GM19397 (cell line): ENCODE data around the gene VSTM4.

Source experiments
- ATAC-seq: cut with Tn5 transposase; IDR thresholded peaks from one replicate; pipeline ENCODE4 v1.9.1; 2021; ENCODE audit warnings: mild to moderate bottlenecking, moderate library complexity; ENCODE audit not compliant: unreplicated experiment

Gene VSTM4, protein sequence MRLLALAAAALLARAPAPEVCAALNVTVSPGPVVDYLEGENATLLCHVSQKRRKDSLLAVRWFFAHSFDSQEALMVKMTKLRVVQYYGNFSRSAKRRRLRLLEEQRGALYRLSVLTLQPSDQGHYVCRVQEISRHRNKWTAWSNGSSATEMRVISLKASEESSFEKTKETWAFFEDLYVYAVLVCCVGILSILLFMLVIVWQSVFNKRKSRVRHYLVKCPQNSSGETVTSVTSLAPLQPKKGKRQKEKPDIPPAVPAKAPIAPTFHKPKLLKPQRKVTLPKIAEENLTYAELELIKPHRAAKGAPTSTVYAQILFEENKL

DNA sequence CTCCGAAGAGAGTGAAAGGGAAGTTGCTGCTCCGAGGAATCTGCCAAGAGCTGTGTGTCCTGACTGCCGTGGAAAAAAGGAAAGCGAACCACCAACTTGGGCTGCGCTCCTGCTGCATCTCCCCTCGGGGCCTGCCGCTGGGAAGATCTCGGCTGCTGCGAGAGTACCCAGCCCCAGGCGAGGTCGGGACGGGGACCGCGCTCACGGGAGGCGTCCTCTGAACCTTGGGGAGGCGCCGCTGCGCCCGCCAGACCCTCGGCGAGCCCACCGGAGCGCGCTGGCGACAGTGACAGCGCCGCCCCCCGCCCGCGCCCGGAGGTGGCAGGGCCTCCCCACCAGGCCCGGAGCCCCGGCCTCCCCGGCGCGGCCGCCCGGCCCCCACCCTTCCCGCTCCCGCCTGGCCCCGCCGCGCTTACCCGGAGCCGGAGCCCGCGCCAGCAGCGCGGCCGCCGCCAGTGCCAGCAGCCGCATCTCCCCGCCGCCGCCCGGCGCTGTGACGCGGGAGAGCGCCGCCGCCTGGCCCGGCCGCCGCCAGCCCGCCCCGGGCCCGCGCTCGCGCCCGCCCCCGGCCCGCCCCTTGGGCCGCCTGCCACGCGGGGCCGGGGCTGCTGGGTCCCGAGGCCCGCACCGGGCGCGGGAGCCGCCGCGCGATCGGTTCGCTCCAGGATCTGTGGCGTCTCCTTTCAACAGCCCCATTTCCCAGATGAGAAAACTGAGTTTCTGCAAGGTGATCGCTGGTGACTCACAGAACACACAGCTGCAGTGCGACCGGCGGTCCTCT is at the start of gene VSTM4:
VSTM4 (minus strand) TSS at position 508 of the 781 bp plus-strand sequence; CDS start at position 471, 37 bp downstream.
- no peak for ATAC-seq

DNA sequence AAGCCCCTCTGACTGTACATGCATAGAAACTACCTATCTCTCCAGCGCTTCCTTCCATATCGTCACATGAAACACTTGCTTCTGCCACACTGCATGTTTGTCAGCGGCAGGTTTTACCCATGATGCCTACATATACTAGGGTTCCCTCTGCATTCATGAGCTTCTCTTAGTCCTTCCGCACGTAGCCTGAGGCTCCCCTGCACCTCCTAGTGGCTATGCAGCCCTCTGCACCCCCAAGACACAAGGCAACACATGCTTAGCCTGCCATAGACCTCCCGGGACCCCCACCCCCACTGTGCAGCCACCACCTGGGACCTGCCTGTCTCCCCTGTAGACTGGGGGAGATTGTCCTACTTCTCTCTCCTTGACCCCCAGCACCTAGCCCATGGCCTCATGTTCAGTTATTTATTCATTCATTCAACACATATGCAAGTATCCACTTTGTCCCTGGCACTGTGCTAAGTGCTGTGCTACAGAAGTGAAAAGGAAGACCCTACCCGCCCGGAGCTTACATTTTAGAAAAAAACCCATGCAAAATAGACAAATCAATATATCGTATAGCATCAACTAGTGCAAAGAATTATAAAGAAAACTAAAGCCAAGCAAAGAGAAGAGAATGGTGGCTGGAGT is 49.4 kb upstream of the VSTM4 start:
- peak; percentile 68 for ATAC-seq

DNA sequence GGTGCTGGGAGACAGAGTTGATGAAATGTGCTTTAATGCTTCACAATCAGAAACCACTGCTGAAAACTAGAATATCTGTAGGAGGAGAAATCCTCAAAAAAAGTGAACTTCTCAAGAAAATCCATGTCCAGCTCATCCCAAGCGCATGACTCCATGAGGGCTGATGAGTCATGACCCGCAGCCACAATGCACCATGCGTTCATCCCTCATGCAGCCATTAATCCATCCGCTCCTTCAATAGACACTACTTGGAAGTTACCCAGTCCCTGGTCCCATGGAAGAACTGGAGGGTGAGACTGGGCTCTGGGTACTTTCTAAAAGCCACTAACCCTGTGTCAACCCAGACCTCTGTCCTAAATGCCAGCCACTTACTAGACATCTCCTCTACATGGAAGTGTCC is 48.4 kb upstream of the VSTM4 start:
- no peak for ATAC-seq

DNA sequence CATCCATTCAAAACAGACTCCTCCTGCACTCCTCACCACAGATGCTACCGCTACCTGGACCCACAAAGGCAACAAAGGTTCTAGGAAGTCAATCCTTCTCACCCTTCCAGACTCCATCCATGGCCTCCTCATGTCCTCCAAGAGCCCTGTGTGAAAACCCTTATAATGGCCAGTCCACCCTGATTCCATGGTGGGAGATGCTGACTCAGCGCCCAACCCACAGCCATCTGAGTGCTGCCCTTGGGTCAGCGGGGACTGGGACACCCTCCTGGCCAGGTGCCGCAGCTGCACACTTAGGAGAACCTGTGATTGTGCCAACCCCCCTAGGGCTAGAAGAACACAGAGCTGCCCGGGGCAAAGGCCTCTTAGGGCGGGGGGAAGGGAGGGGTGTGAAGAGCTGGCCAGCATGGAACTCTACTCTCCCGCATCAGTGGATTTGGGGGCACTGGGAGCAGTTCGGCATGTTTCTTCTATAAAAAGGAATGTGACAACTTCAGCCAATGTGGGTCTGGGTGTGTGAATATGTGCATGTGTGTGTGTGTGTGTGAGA is 47.5 kb upstream of the VSTM4 start:
- ATAC-seq: no peak

DNA sequence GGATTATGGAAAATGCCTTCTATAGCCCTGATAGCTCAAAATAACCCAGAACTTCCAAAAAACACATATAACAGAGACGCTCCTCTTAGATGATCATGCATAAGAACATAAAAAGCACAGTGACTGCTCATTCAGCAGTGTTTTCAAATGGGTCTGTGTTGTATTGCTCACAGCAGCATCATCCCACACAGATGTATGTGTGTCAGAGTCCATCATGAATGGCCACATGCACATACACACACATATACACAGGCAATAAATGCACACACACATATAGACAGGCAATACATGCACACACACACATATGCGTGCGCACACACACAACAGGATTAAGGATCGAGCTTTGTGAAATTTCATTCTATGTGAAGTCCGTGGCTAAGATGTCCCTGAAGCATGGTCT is 46.7 kb upstream of the VSTM4 start:
- no peak for ATAC-seq

DNA sequence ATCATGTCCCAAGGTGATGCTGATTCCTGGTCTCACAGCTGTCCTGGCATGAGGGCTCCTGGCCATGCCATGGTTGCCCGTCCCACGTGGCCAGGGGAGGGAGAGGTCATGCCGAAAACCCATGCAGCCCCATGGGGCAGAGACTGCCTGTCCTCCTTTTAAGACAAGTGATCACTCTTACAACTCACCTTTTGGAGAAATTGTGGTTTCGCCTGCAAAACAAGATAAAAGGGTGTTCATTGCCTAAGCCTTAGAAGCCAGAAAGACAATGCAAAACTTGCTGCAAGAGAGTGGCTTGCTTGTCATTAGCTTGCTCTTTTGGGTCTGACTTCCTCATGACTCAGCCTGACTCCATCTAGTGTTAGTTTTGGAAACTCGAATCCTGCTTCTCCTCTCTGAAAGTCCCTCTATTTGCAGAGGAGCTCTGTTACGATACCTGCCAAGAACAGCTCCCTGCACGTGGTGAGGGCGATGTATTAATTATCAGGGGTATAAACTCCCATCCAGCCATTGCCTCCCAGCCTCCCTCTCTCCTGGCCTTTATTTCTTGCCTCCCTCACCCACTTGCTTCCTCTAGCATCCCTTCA is 46.2 kb upstream of the VSTM4 start:
- ATAC-seq: no peak

DNA sequence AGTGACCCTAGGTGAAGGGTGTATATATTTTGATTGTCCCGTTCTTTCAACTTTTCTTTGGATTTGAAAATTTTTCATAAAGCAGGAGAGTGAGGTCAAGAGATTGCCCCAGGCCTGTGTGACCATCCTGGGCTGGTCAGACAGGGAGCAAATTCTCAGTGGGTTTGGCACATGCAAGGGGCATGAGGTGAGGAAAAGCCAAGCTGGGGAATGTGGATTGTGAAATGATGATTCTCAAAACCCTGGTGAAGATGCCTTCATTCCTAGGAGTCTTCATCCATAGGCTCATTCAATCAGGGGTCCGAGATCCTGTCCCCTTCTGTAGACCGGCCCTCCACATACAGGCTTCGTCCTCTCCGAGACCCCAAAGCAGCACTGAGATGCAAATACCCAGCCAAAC is 45.5 kb upstream of the VSTM4 start:
- ATAC-seq: no peak

DNA sequence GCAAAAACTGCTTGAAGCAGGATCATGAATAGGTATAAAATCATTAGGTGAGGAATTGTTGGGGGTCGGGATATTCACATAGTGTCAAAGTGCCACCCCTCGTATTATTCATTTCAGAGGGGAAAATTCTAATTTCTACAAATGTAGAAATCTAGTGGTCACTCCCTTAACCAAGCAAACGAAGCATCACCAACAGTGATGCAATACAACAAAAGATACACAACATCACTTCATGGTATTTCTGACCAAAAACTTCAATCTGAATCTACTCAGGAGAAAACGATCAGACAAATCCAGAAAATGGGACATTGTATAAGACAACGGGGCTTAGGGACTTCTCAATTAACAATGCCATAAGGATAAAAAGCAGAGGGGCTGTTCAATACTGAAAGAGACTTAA is 44.8 kb upstream of the VSTM4 start:
- ATAC-seq: no peak

DNA sequence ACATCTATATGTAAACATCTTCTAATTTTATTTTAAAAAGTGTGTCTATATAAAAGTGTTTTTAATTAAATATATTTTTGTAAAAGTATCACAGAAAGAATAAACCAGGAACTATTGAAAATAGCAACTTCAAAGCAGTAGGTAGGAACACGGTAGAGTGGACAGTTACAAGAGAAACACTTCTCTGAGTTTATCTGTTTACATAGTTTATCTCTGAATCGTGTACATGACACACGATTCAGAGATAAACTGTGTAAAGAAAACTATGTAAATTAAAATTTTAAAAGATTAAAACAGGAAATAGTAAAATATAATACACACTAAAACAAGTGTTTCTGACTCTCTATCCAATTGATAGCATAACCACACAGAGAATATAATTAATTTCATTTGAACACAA is 43.6 kb upstream of the VSTM4 start:
- ATAC-seq: no peak

DNA sequence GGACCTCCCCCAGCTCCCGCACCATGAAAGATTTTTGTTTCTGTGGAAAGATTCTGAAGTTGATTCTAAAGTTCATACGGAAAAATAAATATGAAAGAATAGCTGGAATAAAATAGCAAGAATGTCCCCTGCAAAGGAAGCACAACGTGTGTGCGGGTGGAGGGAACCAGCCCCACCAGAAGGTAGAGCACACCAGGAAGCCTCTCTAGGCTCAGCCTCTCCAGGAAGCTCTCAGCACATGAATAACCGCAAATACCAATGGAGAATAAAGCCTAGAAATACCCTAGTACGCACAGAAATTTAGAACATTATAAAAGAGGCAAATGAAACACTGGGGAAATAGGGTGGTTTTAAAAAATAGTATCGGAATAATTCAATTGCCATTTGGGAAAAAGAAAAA is 43.1 kb upstream of the VSTM4 start:
- no peak for ATAC-seq

DNA sequence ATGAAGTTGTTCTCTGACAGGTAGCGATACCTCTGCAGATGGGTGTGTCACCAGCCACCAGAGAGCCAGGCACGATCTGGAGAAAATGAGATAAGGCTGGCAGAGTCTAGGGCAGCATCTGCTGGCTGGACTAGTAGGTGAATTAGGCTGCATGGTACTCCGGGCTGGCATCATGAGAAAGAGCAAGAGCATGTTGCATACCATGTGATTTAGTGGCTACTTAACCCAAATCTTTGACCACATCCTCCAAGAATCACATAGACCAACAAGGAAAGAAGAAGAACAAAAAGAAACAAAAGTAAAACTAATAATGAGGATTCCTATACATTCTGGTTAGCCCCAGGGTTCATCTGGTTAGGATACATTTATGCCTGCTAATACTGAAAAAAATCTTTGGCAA is 41.9 kb upstream of the VSTM4 start:
- ATAC-seq: no peak

DNA sequence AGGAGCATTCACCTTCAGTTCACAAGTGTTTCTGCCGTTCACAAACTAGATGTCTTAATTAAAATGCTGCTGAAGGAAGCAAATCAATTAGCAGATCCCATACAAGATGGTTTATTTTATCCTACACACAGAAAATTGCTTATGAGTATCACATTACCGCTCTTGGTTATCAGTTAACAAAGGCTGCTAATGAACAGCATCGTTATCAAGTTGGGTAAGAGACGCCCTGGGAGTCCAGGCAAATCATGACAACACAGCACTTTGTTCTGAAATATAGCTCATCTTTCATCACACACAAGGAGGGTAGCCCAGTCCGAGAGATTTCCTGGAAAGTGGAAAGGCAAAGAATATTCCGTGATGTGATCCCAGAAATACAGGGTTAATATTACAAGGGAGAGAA is 39.3 kb upstream of the VSTM4 start:
- no peak for ATAC-seq

DNA sequence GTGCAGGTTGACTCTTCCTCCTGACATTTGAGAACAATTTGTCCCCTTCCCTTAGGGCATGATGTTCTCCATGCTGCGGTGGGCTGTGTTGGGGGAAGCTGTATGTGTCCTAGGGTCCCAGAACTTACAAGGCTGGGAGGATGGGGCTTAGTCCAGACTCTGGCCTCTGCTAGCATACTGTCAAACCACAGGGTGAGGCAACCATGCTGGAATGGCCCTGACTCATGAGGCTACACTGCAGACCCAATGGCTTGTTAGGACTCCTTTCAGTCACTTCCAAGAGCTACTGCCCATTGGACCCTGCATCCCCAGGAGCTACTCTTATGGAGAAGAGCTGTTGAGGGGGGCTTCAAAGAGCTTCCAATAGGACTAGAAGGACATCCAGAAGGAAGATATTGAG is 38.6 kb upstream of the VSTM4 start:
- no peak for ATAC-seq

DNA sequence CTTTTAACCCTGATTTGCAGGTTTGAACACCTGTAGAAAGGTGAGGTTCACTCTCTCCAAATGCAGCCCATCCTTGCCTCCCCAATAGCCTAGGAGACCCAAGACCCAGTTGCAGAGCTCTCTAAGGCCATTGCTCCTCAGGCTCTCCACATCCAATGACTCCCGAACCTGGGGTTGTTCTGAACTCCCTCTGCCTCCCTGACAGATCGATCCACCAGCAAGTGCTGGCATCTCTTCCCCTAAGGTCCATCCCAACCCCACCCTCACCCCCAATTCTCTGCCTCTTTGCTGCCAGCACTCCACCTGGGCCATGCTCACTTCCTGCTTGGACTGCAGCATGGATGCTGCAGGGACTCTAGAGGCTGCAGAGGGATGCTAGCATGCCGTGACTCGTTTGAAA is 37.8 kb upstream of the VSTM4 start:
- ATAC-seq: no peak

DNA sequence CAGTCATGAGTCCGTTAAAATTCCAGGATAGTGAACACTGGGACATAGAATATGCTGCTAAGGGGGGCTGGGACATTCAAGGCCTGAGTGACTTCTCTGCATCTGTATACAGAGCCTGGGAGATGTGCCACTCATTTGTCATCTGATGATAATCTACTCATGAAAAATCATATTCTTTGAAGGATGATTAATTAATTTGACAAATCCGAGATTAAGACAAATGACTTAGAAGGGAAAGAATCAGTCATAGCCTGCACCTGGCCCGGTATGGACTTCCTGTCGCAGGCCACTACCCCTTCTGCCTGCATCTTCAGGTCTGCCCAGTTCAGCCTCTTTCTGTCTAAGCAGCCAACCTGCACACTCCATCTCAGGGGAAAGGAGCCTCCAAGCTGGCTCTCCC is 37.3 kb upstream of the VSTM4 start:
- no peak for ATAC-seq

DNA sequence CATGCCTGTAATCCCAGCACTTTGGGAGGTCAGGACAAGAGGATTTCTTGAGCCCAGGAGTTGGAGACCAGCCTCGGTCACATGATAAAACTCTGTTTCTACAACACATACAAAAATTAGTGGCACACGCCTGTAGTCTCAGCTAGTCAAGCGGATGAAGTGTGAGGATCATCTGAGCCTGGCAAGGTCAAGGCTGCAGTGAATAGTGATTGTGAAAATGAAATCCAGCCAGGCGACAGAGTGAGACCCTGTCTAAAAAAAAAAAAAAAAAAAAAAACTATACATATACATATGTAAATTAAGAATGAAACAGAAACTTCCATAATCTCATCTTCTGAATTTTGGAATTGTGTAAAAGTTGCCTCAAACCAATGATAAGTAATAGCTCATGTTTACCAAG is 36.7 kb upstream of the VSTM4 start:
- no peak for ATAC-seq

DNA sequence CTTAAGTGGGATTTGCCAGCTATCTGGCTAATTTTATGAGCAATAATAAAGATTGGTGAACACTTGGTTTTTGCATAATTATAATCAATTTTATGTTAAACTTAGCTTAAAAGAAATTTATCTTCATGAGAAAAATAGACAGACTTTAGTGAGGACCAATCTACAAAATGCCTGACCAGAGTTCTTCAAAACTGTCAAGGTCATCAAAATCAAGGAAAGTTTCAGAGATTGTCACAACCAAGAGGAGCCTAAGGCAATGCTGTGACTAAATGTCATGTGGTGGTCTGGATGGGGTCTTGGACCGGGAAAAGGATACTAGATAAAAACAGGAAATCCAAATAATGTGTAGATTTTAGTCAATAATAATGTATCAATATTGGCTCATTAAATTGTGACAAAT is 36.2 kb upstream of the VSTM4 start:
- no peak for ATAC-seq

DNA sequence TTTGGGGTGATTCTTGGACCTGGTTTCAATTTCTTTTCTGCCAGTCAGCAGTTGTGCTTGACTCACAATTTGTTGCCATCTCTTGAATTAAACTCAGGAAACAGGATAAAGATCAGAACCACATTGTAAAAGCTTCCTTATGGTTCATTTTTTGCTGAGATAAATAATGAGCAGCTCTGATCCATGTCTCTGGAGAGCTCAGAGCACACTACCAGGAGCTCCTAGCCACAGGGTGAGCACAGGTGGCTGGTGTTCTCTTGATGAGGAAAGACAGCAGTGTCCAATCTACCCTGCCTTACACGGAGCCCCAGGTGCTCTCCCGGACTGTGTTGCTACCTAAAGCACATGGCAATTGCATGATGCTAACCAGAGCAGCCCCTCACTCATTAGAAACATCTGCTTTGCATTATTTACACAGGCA is 35.7 kb upstream of the VSTM4 start:
- ATAC-seq: no peak

DNA sequence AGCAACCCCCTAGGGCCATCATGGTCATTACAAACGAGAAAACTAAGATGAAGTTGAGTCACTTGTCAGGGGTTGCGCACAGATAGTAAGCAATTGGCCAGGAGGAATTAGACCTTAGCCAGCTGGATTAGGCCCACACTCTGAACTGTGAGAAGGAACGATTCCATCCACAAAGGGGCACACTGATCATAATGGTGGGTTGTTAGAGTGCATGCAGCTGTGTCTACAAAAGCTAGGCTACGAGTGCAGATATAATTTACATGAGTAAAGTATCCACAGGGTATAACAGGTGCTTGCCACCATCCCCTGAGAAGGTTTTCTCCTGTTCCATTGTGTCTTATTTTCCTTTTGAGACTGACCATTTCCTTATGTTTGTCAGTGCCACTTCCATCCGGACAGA is 35.1 kb upstream of the VSTM4 start:
- no peak for ATAC-seq

DNA sequence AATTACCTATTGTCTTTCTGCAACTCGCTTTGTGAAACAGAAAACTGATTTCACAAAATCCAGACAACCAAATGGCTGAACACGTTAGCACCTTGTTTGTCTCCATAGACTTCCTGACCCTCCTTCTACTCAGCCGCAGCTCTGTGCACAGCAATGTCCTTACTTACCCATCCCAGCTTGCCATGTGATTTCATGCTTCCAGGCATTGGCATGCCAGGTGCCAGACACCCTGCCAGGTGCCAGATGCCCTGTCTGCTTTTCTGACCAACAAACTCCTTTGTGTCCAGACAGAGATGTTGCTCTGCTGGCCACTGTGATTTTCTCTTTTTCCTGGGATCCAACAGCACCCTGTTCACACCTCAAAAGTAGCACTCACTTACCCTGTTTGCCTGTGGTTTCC is 34.6 kb upstream of the VSTM4 start:
- no peak for ATAC-seq

DNA sequence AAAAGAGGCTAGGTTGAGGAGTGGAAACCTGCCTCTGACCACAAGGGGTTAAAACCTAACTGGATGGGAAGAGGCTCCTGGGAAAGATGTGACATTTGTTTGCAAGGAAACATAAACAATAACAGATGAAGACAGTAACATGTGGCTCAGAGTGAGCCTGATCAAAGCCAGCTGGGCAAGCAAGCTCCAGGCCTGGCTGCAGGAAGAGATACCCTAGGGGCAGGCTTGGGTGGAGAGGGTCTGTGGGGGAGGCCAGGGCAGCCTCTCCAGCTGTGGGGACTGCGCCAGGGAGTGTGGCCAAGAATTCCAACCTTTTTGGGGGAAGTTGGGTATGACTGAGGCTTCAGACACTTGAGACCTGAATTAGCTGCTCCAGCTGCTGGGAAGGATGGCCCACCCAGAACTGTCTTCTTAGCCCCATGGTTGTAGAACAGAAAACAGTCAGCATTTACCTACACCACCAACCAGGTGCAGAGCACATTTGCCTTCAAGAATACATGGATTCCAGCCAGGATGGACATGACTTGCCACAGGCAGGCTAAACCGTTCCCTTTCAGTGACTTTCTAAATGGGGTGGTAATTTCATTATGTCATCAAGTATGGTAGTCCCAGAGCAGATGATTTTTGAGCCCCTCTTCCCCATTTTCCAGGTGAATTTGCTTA is 28.9 kb upstream of the VSTM4 start:
- ATAC-seq: no peak
